HG03575 (cell line): ENCODE results near the gene PTP4A1.
"Not testable (repeated sequence)": the region's sequence is repeated elsewhere in the genome, so short reads cannot be mapped to it uniquely, and the experiment has no call there.

Experiments used
- ATAC-seq: cut with Tn5 transposase; IDR thresholded peaks from one replicate; pipeline ENCODE4 v1.9.1; 2021; ENCODE audit not compliant: unreplicated experiment, insufficient number of reproducible peaks, low FRiP score; ENCODE audit errors: extremely low read depth

The PTP4A1 gene

DNA sequence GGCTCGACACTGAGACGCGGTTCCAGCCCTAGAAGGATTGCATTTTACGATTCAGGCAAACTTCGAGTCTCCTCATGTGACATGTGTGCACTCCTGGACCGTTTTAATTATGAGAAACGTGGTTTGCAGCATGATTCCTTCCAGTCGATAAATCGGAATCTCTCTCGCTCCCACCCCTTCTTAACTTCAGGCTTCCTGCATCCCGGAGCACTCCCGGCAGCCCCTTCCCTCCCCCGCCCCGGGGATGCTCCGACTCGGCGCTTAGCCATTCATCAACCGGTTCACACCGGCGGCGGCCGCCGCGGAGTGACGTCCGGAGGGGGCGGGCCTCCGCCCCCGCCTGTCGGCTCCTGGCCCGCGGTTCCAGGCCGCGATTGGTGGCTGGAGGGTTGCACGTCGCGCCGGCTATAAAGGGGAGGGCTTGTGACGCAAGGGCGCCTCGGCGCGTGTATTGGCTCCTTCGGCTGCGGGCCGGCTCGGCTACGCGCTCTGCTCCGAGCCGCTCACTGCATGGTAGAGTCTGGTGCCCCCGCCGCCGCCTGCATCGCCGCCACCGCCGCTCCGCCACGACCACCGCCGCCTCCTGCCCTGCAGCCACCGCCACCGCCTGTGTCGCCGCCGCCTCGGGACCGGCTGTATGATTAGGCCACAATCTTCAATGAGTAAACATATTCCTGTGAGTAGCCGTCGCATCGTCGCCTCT is at the start of gene PTP4A1, which contains the start of gene LOC128125822:
Gene PTP4A1, plus strand, starts transcription at position 437 of the 703 bp plus-strand sequence. CDS start 4,401 bp downstream, outside the sequence.
Gene LOC128125822, plus strand, starts transcription at position 437 of the 703 bp plus-strand sequence.
- ATAC-seq: peak; percentile 90

GRCh38 chr6:63522911-63523287 is 49.4 kb upstream of the PTP4A1 start:
- not testable (repeated sequence) for ATAC-seq

DNA sequence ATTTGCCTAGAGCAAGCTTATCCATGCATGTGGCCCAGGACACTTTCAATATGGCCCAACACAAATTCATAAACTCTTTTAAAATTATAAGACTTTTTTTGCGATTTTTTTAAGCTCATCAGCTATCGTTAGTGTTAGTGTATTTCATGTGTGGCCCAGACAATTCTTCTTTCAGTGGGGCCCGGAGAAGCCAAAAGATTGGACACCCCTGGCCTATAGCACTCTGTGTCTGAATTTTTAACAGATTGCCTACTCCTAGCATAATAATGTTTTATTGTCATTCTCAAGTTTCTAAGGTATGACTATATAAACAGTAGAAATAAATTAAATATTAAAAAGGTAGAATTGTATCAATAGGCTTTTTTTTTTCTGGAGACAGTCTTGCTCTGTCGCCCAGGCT is 48.6 kb upstream of the PTP4A1 start:
- no peak for ATAC-seq

- no peak for ATAC-seq
Observed at GRCh38 chr6:63525186-63525878, 46.9 kb upstream of the PTP4A1 start.

GRCh38 chr6:63526931-63527330 is 45.3 kb upstream of the PTP4A1 start:
- ATAC-seq: no peak

DNA sequence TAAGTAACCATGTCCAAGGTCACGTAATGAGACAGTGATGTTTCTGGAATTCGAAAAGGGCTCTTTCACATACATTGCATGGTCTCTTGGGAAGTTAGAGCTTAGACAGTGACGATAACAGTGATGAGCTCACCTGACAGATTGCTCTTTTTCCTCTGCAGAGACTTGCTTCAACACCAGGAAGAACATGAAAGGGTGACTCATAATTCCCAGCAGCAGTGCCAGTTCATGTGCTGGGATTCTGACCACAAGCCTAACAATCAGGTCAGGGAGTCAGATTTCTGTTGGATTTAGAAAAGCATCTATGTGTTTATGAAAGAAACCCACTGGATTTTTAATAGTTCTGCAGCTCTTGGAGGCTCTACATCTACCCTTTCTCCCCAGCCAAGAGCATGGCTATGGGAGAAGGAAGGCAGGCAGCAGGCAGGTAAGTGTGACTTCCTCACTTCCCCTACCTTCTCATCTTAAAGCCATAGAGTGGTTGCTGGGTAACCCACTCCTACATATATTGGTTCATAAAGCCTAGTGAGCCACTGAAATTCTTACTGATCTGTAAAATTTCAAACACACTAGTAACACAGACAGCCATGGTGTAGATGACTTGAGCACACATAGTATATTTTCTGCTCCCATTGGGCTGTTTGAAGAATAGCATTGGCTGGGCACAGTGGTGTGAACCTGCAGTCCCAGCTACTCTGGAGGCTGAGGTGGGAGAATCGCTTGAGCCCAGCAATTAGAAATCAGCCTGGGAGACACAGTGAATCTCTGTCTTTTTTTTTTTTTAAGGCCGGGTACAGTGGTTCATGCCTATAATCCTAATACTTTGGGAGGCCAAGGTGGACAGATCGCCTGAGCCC is 44.4 kb upstream of the PTP4A1 start:
- ATAC-seq: no peak

DNA sequence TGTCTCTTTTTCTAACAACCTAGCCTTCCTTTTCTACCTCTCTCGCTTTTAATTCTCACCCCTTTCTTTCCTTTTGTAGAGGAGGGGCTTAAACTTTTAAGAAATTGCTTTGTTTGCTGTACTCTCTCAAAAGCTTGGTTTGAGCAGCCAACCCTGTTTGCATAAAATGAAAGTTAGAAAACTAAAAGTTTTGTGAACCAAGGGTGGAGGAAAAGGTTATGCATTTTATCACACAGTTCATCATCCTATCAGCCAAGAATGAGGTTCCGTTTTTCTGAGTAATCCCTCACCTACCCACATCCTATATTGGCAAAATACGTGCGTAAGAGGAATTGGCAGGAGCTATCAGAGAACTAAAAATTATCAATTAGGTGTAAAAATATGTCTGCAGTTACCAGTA is 42.8 kb upstream of the PTP4A1 start:
- no peak for ATAC-seq

DNA sequence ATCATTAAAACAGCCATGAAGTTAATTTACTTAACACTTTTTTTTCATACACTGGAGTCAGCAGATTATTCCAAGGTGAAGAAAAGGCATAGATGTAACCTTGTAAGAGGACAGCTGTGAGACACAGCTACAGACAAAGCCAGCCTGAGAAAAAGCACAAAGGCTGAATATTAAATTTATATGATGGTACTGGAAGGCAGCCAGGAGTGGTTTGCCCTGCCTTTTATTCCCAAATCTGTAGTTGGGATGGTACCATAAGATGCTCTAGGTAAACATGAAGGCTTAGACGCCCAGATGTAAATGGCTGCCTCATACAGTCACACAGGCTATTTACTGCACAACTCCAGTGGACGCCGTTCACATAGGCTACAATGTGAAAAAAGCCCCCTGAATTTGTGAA is 42.1 kb upstream of the PTP4A1 start:
- no peak for ATAC-seq

GRCh38 chr6:63530991-63531390 is 41.3 kb upstream of the PTP4A1 start:
- ATAC-seq: no peak

DNA sequence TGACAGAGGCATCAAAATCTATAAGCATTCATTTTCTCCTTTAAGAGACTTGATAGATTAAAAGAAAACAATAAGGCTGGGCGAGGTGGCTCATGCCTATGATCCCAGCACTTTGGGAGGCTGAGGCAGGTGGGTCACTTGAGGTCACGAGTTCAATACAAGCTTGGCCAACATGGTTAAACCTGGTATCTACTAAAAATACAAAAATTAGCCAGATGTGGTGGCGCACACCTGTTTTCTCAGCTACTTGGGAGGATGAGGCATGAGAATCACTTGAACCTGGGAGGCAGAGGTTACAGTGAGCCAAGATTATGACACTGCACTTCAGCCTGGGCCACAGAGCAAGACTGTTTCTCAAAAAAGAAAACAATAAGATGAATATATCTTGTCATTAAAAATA is 39.3 kb upstream of the PTP4A1 start:
- no peak for ATAC-seq

GRCh38 chr6:63533952-63534351 is 38.3 kb upstream of the PTP4A1 start:
- no peak for ATAC-seq

GRCh38 chr6:63537201-63537958 is 34.9 kb upstream of the PTP4A1 start:
- ATAC-seq: no peak

DNA sequence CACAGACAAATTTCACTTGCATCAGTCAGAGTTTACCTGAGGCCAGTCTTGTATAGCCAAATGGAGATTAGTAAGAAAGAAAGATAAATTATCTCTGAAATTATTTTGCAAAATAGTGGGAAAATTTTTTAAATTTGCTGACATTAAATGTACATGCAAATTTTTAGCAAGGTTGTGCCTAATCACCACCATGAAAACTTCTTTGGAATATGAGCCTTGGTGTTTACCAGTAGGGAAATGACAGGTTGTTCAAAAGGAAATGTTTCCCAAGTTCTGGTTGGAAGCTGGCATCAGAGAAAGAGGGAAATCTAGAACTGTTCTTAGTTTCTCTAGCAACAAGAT is 34.4 kb upstream of the PTP4A1 start:
- no peak for ATAC-seq

- ATAC-seq: no peak
Observed at GRCh38 chr6:63538550-63538949, 33.7 kb upstream of the PTP4A1 start.

DNA sequence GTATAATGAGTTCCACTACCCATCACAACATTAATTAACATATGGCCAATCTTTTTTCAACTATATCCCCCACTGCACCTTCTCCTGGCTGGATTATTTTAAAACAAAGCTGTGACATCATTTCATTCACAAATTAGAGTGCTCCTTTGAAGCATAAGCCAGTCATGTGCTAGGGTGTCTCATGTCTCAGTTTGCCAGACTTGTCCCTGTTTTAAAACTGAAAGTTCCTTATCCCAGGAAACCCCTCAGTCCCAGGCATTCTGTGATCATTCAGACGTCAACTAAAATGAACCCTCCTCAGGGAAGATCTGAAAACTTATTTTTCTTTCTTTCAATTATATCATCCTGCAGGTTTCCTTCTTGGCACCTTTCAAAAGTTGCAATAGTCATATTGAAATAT is 29.3 kb upstream of the PTP4A1 start:
- ATAC-seq: no peak

- ATAC-seq: no peak
Observed at GRCh38 chr6:63543982-63544381, 28.3 kb upstream of the PTP4A1 start.

DNA sequence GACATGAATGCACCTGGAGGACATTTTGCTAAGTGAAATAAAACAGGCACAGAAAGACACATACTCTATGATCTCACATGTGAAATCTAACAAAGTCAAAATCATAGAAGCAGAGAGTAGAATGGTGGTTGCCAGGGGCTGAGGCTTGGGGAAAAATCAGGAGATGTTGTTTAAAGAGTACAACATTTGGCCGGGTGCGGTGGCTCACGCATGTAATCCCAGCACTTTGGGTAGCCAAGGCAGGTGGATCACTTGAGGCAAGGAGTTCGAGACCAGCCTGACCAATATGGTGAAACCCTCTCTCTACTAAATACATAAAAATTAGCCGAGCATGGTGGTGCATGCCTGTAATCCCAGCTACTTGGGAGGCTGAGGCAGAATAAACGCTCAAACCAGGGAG is 26.0 kb upstream of the PTP4A1 start:
- ATAC-seq: no peak

DNA sequence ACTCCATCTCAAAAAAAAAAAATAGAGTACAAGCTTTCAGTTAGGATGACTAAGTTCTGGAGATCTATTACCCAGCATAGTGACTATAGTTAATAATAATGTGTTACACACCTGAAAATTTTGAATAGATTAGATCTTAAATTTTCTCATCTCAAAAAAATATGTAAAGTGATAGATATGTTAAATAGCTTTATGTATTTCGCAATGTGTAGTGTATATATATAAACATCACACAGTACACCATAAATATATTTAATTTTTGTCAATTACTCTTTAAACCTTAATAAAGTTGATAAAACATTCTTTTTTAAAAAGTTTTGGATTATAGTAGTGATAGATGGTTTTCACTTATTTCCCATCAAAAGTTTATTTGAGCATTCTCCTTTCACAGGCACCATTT is 25.6 kb upstream of the PTP4A1 start:
- no peak for ATAC-seq

DNA sequence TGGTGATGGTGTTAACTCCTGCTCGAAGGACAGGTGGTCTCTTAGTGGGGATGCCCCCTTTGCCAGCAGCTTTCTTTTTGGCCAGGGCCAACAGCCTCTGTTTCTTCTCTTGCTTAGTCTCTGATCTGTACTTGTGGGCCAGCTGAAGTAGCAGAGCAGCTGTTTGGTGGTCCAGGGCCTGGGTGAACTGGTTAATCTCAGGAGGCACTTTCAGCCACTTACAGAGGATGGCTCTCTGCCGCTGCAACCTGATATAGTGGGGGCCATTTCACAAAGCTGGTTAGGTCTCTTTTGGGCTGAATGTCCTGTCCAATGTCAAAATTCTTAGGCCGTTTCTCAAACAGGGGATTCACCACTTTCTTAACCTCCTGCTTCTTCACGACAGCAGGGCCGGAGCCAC is 23.2 kb upstream of the PTP4A1 start:
- ATAC-seq: no peak
